Activated T-cell treated with anti-CD3 and anti-CD28 coated beads for 48 hours (primary cell): ENCODE data around the gene ADK.

Experiments used
- DNase-seq: peaks from one replicate; pipeline ENCODE4 v3.0.0-alpha.2; 2020; ENCODE audit warnings: low read depth

Gene ADK

DNA sequence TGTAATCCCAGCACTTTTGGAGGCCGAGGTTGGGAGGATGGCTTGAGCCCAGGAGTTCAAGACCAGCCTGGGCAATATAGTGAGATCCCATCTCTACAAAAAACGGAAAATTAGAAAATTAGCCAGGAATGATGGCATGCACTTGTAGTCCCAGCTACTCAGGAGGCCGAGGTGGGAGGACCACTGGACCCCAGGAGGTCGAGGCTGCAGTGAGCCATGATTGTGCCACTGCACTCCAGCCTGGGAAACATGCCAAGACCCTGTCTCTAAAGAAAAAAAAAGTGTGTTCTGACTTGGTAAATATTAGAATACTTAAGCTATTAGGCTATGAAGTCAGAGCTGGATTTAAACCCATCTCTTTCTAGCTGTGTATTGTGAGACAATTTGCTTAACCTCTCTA, 594.4 kb downstream of the ADK start:
- DNase-seq = no peak

DNA sequence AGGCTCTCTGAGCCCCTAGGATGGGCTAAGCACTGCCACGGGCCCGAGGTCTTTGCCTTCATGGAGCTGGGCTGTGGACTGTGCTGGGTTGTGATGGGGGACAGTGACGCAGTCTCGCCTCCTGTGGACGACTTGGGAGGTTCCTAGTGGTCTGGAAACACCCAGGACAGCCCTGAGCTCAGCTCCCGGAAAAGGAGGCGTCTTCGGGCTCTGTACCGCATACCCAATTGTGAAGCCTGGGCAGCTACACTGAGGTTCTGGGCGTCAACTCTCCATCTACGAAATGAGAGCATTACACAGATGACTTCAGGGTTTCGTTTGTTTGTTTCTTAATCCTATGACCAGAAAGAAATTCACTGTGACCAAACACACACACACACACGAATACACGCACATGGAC, 595.8 kb downstream of the ADK start:
- no peak for DNase-seq

DNA sequence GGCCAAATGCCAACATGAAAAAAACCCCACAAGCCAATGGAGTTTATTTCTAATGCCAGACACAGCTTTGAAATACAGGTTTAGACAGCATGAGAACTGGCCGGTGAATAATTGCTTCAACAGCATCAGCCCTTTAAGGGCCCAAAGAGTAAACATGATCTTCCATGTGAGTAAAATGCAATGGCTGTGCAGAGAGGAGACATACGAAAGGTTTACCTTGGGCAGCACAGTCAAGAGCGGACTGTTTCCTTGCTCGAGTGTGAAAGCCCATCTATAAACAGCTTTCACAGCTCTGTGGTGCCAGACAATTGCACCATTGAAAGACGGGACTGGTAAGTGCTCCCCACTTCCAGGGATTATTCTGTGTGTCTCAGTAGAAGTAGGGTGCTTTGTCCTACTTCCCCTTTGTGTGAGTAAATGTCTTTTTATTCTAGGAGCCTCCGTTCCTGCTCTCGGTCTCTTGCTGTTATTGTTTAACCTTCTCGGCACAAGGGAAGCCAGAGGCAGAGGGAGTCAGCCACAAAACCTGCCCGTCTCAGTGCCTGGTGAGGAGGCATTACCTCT, 597.5 kb downstream of the ADK start:
- no peak for DNase-seq

DNA sequence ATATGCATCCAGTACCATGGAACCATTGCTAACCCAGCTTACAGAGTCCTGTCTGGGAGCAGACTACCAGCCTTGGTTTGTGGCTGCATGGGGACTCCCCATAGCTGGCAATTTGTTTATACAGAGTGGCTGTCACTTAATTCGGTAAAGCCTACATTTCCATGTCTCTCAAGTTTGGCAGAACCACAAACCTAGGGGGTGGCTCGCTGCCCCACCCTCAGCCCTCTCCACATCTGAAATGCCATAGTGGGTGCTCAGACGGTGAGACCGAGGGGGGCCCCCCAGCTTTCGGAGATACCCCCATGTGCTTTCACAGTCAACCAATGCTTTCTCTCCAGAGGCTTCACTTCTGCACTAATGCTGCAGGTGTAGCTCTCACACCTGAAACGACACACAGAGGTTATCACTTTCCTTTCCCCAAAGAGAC, 599.8 kb downstream of the ADK start:
- no peak for DNase-seq

DNA sequence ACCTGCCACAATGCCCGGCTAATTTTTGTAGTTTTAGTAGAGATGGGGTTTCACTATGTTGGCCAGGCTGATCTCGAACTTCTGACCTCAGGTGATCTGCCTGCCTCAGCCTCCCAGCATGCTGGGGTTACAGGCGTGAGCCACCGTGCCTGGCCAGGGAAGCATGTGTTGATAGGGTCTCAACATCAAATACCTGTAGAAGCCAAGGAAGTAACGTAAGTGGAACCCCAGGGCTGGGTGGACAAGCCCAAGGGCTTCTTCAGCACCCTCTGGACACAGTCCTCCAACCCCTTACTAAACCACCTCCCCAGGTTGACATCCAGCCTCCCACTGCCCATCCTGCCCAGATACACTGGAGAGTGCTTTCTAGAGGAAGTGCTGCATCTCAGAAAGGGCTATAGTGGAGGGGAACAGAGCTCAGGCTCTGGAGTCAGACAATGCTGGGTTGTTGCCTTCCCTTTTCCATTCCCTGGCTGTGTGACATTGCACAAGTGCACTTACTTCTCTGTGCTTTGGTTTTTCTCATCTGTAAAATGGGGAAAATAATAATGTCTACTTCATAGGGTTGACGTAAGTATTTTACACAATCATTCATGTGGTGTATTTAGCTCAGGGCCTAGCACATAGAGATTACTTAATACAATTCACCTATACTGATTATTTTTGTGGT, 601.5 kb downstream of the ADK start:
- no peak for DNase-seq

GRCh38 chr10:74753442-74754211, 602.6 kb downstream of the ADK start:
- no peak for DNase-seq

DNA sequence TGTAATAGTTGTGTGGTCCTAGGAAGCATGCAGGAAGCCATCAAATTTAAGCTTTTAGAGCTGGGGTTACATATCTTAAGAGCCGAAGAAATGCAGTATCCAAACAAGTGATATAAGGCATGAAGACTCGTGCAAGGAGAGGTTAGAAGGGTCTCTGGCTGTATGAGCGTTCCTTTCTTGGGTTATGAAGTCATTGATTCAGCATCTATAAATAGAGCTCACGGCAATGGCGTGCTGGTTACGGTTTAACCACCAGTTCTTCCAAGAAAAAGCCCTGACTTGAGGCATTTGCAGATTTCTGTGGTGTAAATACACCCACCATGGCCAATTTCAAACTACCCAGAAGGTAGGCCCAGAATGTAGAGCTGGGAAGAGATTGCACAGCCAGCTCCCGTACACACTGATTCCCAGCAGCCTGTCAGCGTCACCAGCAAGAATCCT, 603.4 kb downstream of the ADK start:
- no peak for DNase-seq

- DNase-seq = no peak
These were observed 604.3 kb downstream of the ADK start for GRCh38 chr10:74755273-74755672.
